ENCODE results near the gene DHX8.
"Not testable (repeated sequence)": the region's sequence is repeated elsewhere in the genome, so short reads cannot be mapped to it uniquely, and the experiment has no call there.

The DHX8 gene

DNA sequence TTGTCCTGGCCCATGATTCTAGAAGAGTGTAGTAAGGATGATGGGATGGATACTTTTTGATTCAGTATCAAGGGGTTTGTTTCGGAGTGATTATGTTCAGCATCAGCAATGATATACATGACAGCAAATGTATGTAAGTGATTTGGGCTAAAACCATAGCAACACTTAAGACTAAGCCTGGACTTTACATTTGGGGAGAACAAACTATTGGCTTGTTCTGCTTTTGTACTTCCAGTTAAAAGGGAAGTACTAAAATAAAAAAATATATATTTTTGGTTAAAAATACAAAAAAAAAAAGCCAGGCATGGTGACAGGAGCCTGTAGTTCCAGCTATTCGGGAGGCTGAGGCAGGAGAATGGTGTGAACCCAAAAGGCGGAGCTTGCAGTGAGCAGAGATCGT, 20.5 kb upstream of the DHX8 start:
- no peak for DNase-seq

DNA sequence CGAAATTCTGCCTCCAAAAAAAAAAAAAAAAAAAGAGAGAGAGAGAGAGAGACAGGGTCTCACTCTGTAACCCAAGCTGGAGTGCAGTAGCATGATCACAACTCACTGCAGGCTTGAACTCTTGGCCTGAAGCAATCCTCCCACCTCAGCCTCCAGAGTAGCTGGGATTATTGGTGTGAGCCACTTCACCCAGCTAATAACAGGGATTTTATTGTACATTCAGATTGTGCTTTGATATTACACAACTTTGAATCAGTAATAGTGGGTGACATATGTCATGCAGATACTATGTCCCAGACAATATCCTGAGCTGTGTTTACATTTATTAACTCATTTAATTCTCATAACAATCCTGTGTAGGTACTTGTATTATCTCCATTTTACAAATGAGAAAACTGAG, 19.7 kb upstream of the DHX8 start:
- no peak for DNase-seq

GRCh38 chr17:43465049-43465448, 18.7 kb upstream of the DHX8 start:
- no peak for DNase-seq

GRCh38 chr17:43467981-43468581, 15.7 kb upstream of the DHX8 start:
- no peak for DNase-seq

- no peak for DNase-seq
Observed at GRCh38 chr17:43468691-43469139, 15.1 kb upstream of the DHX8 start.

DNA sequence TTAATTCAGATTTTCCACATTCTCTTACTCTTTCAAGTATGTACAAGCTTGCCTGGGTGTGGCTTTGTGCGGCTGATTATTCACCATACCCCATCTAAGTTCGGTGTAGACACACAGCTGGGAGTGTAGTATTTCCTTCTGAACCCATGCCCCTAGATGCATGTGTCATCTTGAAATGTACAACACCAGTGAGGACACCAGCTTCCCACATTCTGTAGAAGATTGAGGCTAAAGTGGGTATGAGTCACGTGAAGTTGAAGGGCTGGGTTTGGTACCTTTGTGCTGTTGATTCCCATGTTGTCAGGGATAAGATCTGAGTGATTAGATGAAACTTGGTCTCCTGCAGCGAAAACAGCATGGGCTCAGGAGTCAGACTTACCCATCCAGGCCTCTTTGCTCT, 14.6 kb upstream of the DHX8 start:
- DNase-seq, result no peak

DNA sequence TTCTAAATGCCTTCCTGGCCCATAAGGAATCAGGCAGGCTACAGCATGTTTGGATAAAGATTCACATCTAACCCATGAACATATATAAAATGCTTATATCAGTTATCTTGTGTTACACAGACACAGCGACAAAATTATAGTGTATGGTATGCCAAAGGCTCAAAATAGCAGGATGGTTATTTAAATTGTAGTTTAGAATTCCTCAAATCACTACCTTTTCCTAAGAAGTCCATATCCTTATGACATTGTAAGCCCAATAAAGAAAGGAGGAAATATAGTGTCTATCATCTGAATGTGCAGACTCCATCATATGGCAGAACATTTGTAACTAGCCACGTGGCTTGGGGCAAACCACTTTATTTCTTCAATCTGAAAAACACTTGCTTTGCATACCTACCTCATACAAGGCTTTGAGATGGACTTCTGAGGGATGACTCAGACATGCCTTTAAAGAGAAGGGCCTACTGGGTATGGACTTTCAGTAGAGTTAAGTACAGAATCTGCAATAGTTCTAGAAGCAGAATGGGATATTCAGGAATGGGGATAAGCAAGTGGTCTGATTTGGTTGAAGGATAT, 12.1 kb upstream of the DHX8 start:
- DNase-seq, result no peak

- no peak for DNase-seq
Observed at GRCh38 chr17:43475494-43476089, 8.2 kb upstream of the DHX8 start.

DNA sequence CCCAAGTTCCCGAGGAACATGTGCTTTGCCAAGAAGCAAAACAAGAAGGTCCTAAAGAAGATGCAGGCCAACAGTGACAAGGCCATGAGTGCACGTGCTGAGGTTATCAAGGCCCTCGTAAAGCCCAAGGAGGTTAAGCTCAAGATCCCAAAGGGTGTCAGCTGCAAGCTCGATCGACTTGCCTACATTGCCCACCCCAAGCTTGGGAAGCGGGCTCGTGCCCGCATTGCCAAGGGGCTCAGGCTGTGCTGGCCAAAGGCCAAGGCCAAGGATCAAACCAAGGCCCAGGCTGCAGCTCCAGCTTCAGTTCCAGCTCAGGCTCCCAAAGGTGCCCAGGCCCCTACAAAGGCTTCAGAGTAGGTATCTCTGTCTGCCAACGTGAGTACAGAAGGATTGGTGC, 7.5 kb upstream of the DHX8 start:
- DNase-seq, result not testable (repeated sequence)

DNA sequence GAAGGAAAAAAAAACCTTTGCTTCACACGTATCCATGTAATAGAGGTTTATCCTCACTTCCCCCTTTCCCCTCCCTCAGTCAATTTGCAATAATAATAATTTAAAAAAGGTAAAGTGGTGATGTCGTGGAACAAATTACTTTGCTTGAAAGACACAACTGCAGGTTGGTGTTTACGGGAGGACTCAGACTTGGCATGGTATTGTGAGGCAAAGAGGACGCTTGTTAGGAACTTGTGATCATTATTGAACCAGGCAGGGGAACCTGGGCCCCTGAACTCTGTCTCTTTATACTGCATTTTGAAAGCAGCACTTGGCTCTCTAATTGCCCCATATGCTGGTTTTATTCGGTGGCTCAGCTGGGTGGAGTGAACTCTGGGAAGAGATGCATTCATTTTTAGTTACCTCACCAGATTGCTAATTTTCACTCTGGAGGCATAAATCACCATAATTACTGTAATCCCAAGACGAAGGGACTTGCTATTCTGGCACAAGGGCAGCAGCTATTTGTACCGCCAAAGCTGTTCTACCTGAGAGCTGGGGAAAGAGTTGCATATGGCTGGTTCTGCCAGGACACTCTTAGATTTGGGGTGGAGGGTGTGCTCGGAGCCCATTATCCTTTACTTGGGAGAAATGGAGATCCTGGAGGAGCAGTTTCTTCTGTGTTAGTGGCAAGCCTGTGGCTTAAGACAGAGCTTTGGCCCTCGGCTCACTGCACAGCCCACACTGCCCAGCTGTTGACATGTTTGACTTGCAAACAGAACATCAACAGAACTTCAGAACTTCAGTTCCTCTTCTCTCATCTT, 5.7 kb upstream of the DHX8 start:
- no peak for DNase-seq

- DNase-seq, result no peak
Observed at GRCh38 chr17:43479948-43480347, 3.8 kb upstream of the DHX8 start.

- no peak for DNase-seq
Observed at GRCh38 chr17:43482103-43483012, 1.4 kb upstream of the DHX8 start.

- DNase-seq, result no peak
Observed at GRCh38 chr17:43490621-43491020, 6.8 kb downstream of the DHX8 start.

DNA sequence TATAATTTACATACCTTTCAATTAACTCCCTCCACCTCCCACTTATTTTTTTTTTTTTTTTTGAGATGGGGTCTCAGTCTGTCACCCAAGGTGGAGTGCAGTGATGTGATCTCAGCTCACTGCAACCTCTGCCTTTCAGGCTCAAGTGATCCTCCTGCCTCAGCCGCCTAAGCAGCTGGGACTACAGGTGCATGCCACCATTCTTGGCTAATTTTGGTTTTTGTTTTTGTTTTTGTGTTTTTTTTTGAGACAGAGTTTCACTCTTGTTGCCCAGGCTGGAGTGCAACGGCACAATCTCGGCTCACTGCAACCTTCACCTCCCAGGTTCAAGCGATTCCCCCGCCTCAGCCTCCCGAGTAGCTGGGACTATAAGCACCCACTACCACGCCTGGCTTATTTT, 25.7 kb downstream of the DHX8 start:
- DNase-seq, result not testable (repeated sequence)

DNA sequence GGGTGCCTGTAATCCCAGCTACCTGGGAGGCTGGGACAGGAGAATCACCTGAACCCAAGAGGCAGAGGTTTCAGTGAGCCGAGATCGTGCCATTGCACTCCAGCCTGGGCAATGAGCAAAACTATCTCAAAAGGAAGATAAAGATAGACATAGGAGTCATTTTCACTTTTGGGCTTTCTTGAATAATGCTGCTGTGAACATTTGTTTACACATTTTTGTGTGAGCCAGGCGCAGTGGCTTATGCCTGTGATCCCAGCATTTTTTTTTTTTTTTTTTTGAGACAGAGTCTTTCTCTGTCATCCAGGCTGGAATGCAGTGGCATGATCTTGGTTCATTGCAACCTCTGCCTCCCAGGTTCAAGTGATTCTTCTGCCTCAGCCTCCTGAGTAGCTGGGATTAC, 27.4 kb downstream of the DHX8 start:
- DNase-seq, result not testable (repeated sequence)

DNA sequence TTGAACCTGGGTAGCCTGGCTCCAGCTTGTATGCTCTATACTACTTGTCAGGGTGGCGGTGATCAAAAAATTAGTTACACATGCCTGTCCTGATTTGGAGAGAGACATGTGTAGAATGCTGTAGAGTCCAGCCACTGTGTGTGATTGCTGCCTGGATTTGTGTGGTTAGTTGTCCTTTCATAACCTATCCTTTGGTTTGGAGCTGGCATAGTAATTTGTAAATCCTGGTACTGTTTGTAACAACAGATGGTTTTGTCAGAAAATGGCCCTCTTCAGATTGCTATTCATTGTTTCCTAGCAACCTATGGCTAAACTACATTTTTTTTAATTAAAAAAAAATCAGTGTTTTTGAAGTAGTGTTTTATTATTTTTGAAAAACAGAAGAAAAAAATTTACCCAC, 31.9 kb downstream of the DHX8 start:
- no peak for DNase-seq

GRCh38 chr17:43517161-43517560, 33.4 kb downstream of the DHX8 start:
- no peak for DNase-seq

GRCh38 chr17:43517615-43518386, 34.0 kb downstream of the DHX8 start:
- DNase-seq, result no peak

- DNase-seq, result no peak
Observed at GRCh38 chr17:43521389-43521788, 37.6 kb downstream of the DHX8 start.

GRCh38 chr17:43524945-43525575, 41.3 kb downstream of the DHX8 start:
- no peak for DNase-seq

- DNase-seq, result no peak
Observed at GRCh38 chr17:43526886-43527648, 43.3 kb downstream of the DHX8 start.

Data from NCI-H510A treated with DMSO at 0.1 percent for 48 hours (cell line).